Measurements from ENCODE around the gene DCDC2B. TPM values are rescaled to one million over a fixed set of nuclear protein-coding genes. Genes with fewer than 3 reads are reported as not detected.

DCDC2B gene
- total and polyA plus RNA-seq, 2 of the 13 experiments (the other 11 are each of a cell fraction or from before 2014, with no cell fraction given): not detected

GRCh38 chr1:32181065-32181464, 27.8 kb upstream of the DCDC2B start:
- ChIA-PET CTCF (ENCODE audit: low intra/inter-chr PET ratio, low total read pairs) (no interaction called here), POLR2A (interaction anchor here (0.6 to 2.7 kb wide), 6 partner anchors 17 to 131 kb away, joined by 4 to 38 read pairs (median 11); partner anchors contain the start of genes CCDC28B, HDAC1, LCK and TMEM39B)
- peak overlapping the region; percentile 58 to 76 (median 61); a peak in 5 of 6 replicates for H3K4me3 ChIP-seq (replicated peaks in 1 of 3; ENCODE audit: insufficient read depth in 1 of 3, low read depth in 2 of 3, low read length in 3 of 3)
- H3K27me3 ChIP-seq (ENCODE audit: control insufficient read depth in 1 of 2, insufficient read depth in 2 of 2, low read length in 2 of 2): no peaks in the 10 kb centered on the region
- ATAC-seq: no peak
- in situ Hi-C loops (cut with HindIII; ENCODE audit: extremely low pct_ligation_motif_present, low pct_unique_long_range_greater_than_20kb): no loop called here
- no peak overlapping the region for H2AFZ ChIP-seq (ENCODE audit: low read length)
- no peaks in the 10 kb centered on the region for H3K9me3 ChIP-seq (ENCODE audit: low read length)
- H3K9ac ChIP-seq (ENCODE audit: insufficient read depth, low read depth, low read length): peak overlapping the region; percentile 84
- H3K4me2 ChIP-seq (ENCODE audit: low read depth, low read length): peak overlapping the region; percentile 80
- peak overlapping the region; percentile 87 for H3K27ac ChIP-seq (ENCODE audit: extremely low read length, insufficient read depth, low read length)
- peaks cover 2% of the 10 kb centered on the region; the same call in 1 of the 2 replicates for H4K20me1 ChIP-seq (ENCODE audit: insufficient read depth, low read length)
- FAIRE-seq: no peak
- WGBS (ENCODE audit: low lambda C conversion rate): 88% methylated on average over 9 of the region's 9 CpGs
- peaks cover 70% of the 10 kb centered on the region for H3K4me1 ChIP-seq (ENCODE audit: insufficient read depth, low read length)
- TSS peak; percentile 66 for BruUV-seq (replicated peaks)
- TF ChIP-seq ARNT2 (CRISPR knock-in tag; IDR thresholded peaks at IDR 0.05; ENCODE audit: low read depth) (no peak), FOXP1 (IDR thresholded peaks at IDR 0.05) (no peak), FOXP1 (CRISPR knock-in tag; IDR thresholded peaks at IDR 0.05) (no peak), FIP1L1 (IDR thresholded peaks at IDR 0.05; ENCODE audit: borderline replicate concordance, insufficient read depth, low read depth, low read length) (no peak), ZNF10 (CRISPR knock-in tag; IDR thresholded peaks at IDR 0.05; ENCODE audit: borderline replicate concordance, low read depth) (no peak), PRMT3 (CRISPR knock-in tag; IDR thresholded peaks at IDR 0.05; ENCODE audit: borderline replicate concordance, low read depth) (no peak), CREB3 (CRISPR knock-in tag; IDR thresholded peaks at IDR 0.05) (no peak), KLF15 (CRISPR knock-in tag; IDR thresholded peaks at IDR 0.05; ENCODE audit: borderline replicate concordance) (no peak), ZNF777 (CRISPR knock-in tag; IDR thresholded peaks at IDR 0.05) (no peak), PHF8 (CRISPR knock-in tag; IDR thresholded peaks at IDR 0.05) (no peak), TMF1 (CRISPR knock-in tag; IDR thresholded peaks at IDR 0.05; ENCODE audit: low read depth) (no peak), TAF1 (CRISPR knock-in tag; IDR thresholded peaks at IDR 0.05) (no peak), NFE2L2 (IDR thresholded peaks at IDR 0.05; ENCODE audit: low read length) (no peak)
- no peak for DNase-seq (ENCODE audit: low spot score)
- intact Hi-C loops (cut with micrococcal nuclease; ENCODE audit: unreplicated experiment): no loop called here
- H3K36me3 ChIP-seq (replicated peaks in 1 of 2; ENCODE audit: control insufficient read depth in 1 of 2, insufficient read depth in 2 of 2, low read length in 2 of 2): peaks cover 9 to 28% of the 10 kb centered on the region in 2 experiments; a peak in 4 of 5 replicates
- H3K79me2 ChIP-seq (ENCODE audit: insufficient read depth, low read length): peaks cover 45% of the 10 kb centered on the region
